Ovary (tissue), 9 donors: ENCODE data around the gene SNX25. TPM values are rescaled to one million over a fixed set of nuclear protein-coding genes. Genes with fewer than 3 reads are reported as not detected.

Experiments
- DNase-seq, 5 donors: peaks; one replicate each; pipeline ENCODE4 v3.0.0-alpha.2; 2019 to 2020
- H3K27ac ChIP-seq, 2 donors: fragments of 200-600 bp; one replicate each; pipeline versions ENCODE4 v1.5.1 to v1.8.0; 2019 to 2022
- H3K27me3 ChIP-seq: fragments of 200-600 bp; one replicate; pipeline ENCODE4 v1.8.0; 2022
- H3K36me3 ChIP-seq: fragments of 200-600 bp; sonication (generic); one replicate; pipeline ENCODE4 v1.5.1; 2019
- H3K4me1 ChIP-seq: one replicate; pipeline ENCODE4 v1.8.1; 2013; ENCODE audit warnings: mild to moderate bottlenecking, moderate library complexity; ENCODE audit not compliant: insufficient read depth
- H3K4me3 ChIP-seq: fragments of 200-600 bp; sonication (generic); one replicate; pipeline ENCODE4 v1.5.1; 2017
- H3K9me3 ChIP-seq, 2 donors: fragments of 200-600 bp in 1 of 2; sonication (generic) in 1 of 2; one replicate each; pipeline versions ENCODE4 v1.5.1 to v1.8.1; 2013 to 2019; ENCODE audit warnings: mild to moderate bottlenecking in 1 of 2, moderate library complexity in 1 of 2
- EP300 ChIP-seq: sonication (generic); formaldehyde crosslinking; IDR thresholded peaks from one replicate; pipeline ENCODE4 v1.6.1; 2017; ENCODE audit warnings: antibody characterized with exemption
- POLR2A ChIP-seq: fragments of 450-650 bp; IDR thresholded peaks from one replicate; pipeline ENCODE4 v1.6.1; 2017; ENCODE audit warnings: antibody characterized with exemption, mild to moderate bottlenecking, moderate library complexity
- WGBS, 3 donors: extraction: QIAGEN DNeasy Blood & Tissue Kit in 1 of 3; methylation state at CpG; one replicate each; pipeline versions ENCODE4 v1.1.5 to v1.1.7; 2013 to 2017; 5-methylcytosine and 5-hydroxymethylcytosine counted together
- intact Hi-C, 4 donors: fragments of 100-400 bp; cut with DNase I; formaldehyde crosslinking; loops; one replicate each; pipeline versions ENCODE4 v1.11.0 to v1.15.1; 2022 to 2023
- polyA plus RNA-seq, 2 donors: library from polyadenylated mRNA; stranded (reverse); fragments of 200-250 nt in 1 of 2; fragments of 350-450 nt in 1 of 2; fragmentation: Illumina TruSeq in 1 of 2; extraction: RNeasy Lipid Tissue Mini Kit (QIAGEN cat#74804) in 1 of 2; gene quantifications; one replicate each; pipeline ENCODE4 v1.2.3, GENCODE V29; 2013 to 2014
- total RNA-seq, 7 donors: library from RNA; depleted of rRNA in 2 of 7; stranded (reverse); fragments of >200 nt in 2 of 7; fragmentation: NEBNext Ultra II Directional in 3 of 7; extraction: Animal tissue kit (Norgen Biotek cat#: 25700) in 3 of 7; gene quantifications; one replicate each; pipeline versions ENCODE4 v1.1.0 to v1.2.4, GENCODE V29; 2016 to 2023
- TF ChIP-seq, protein P1 (sequence below), 3 donors: fragments of 450-650 bp in 2 of 3; fragments of 200-600 bp in 1 of 3; IDR thresholded peaks; one replicate each; pipeline versions ENCODE4 v1.5.1 to v1.8.0; 2016 to 2022; ENCODE audit warnings: antibody characterized with exemption in 3 of 3, mild to moderate bottlenecking in 1 of 3
- donor health status: DM: no; HTN: no; CAD: no; lungs with moderate emphysema.
- donor health status: DM: no; HTN: no; CAD: no.
- donor health status: Bipolar disorder and iron deficiency.
- donor health status: DM: yes; HTN: yes; CAD: no.
- donor health status: DM: no; HTN: no; CAD: no.
- donor health status: DM: yes; HTN: yes; CAD: no.

SNX25 gene
- total and polyA plus RNA-seq, 9 donors: 7.9 to 28.4 (median 19.1) TPM

- intact Hi-C loops: no loop called here
- DNase-seq: no peak
- Histone ChIP-seq H3K4me1 (peaks cover 2% of the 10 kb centered on the region), H3K27ac (no peak overlapping the region), H3K36me3 (no peaks in the 10 kb centered on the region), H3K4me3 (no peak overlapping the region), H3K27me3 (no peaks in the 10 kb centered on the region), H3K9me3 (no peaks in the 10 kb centered on the region)
- 96 to 99% (median 98%) methylated on average over 5 of the region's 5 CpGs for WGBS, 3 donors
- TF ChIP-seq POLR2A: no peak
- TF ChIP-seq, protein P1, sequence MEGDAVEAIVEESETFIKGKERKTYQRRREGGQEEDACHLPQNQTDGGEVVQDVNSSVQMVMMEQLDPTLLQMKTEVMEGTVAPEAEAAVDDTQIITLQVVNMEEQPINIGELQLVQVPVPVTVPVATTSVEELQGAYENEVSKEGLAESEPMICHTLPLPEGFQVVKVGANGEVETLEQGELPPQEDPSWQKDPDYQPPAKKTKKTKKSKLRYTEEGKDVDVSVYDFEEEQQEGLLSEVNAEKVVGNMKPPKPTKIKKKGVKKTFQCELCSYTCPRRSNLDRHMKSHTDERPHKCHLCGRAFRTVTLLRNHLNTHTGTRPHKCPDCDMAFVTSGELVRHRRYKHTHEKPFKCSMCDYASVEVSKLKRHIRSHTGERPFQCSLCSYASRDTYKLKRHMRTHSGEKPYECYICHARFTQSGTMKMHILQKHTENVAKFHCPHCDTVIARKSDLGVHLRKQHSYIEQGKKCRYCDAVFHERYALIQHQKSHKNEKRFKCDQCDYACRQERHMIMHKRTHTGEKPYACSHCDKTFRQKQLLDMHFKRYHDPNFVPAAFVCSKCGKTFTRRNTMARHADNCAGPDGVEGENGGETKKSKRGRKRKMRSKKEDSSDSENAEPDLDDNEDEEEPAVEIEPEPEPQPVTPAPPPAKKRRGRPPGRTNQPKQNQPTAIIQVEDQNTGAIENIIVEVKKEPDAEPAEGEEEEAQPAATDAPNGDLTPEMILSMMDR (IDR thresholded peaks at IDR 0.05): no peak
- TF ChIP-seq EP300: no peak
These were observed 45.0 kb downstream of the SNX25 start for GRCh38 chr4:185254434-185254833.

- Histone ChIP-seq H3K9me3 (no peaks in the 10 kb centered on the region), H3K27me3 (no peaks in the 10 kb centered on the region), H3K4me3 (no peak overlapping the region), H3K36me3 (no peaks in the 10 kb centered on the region), H3K27ac (no peak overlapping the region), H3K4me1 (peaks cover 2% of the 10 kb centered on the region)
- intact Hi-C loops: no loop called here
- WGBS, 3 donors: 60 to 95% (median 93%) methylated on average over 3 of the region's 3 CpGs
- TF ChIP-seq EP300: no peak
- TF ChIP-seq, protein P1 (IDR thresholded peaks at IDR 0.05): no peak
- no peak for TF ChIP-seq POLR2A
- no peak for DNase-seq
These were observed 46.5 kb downstream of the SNX25 start for GRCh38 chr4:185255868-185256267.

DNA sequence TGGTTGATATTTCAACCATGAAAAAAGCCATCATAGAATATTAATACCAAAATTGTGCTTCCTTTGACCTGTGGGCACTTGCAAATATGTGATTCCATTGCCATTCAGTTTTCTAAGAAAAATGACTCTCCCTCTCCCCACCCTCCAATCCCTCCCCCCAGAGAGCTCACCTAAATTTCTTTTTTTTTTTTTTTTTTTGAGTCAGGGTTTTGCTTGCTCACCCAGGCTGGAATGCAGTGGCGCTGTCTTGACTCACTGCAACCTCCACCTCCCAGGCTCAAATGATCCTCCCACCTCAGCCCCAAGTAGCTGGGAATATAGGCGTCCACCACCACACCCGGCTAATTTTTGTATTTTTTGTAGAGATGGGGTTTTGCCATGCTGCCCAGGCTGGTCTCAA lies 47.0 kb downstream of the SNX25 start:
- intact Hi-C loops: no loop called here
- Histone ChIP-seq H3K27me3 (no peaks in the 10 kb centered on the region), H3K9me3 (no peaks in the 10 kb centered on the region), H3K4me3 (no peak overlapping the region), H3K36me3 (no peaks in the 10 kb centered on the region), H3K27ac (no peak overlapping the region), H3K4me1 (peaks cover 2% of the 10 kb centered on the region)
- no peak for DNase-seq
- TF ChIP-seq EP300 (no peak), POLR2A (no peak)
- TF ChIP-seq, protein P1 (IDR thresholded peaks at IDR 0.05): no peak
- whole genome bisulfite sequencing, 3 donors: 88 to 96% (median 95%) methylated on average over 3 of the region's 3 CpGs

DNA sequence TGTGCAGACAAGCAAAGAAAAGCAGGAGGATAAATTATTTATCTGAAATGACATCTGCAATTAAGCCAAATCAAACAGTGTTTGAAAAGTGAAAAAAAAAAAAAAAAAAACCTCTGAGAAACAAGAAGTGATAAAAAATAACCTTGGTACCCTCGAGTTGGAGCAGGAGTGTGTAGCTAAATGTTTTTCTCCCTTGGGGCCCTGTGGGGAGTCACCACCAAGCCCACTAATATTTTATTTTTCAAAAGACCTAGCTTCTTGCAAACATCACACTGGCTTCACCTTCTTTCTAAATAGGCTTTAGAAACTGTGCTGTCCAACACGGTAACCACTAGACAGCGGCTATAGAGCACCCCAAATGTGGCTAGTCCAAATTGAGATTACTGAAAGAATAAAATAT lies 47.7 kb downstream of the SNX25 start:
- TF ChIP-seq POLR2A (no peak), EP300 (no peak)
- TF ChIP-seq, protein P1 (IDR thresholded peaks at IDR 0.05): no peak
- 74 to 84% (median 80%) methylated on average over 3 of the region's 3 CpGs for WGBS, 3 donors
- Histone ChIP-seq H3K27ac (no peak overlapping the region), H3K4me1 (peaks cover 2% of the 10 kb centered on the region), H3K36me3 (no peaks in the 10 kb centered on the region), H3K9me3 (no peaks in the 10 kb centered on the region), H3K4me3 (no peak overlapping the region), H3K27me3 (no peaks in the 10 kb centered on the region)
- no peak for DNase-seq
- intact Hi-C loops: no loop called here
